GM19468 (cell line): ENCODE measurements around the gene DARS2.
"Not testable (repeated sequence)": the region's sequence is repeated elsewhere in the genome, so short reads cannot be mapped to it uniquely, and the experiment has no call there.

Experiments used
- ATAC-seq: cut with Tn5 transposase; IDR thresholded peaks from one replicate; pipeline ENCODE4 v1.9.1; 2021; ENCODE audit warnings: mild to moderate bottlenecking, moderate library complexity, moderate number of reproducible peaks; ENCODE audit not compliant: unreplicated experiment; ENCODE audit errors: extremely low read depth

The DARS2 gene

GRCh38 chr1:173824315-173825081, at the start of gene DARS2, which contains the start of gene CENPL:
Gene DARS2 (plus strand): TSS chr1:173824673. CDS start chr1:173825230, 557 bp downstream.
Gene CENPL (minus strand): TSS chr1:173824883. CDS start chr1:173811299, 13,584 bp downstream.
- peak; percentile 84 for ATAC-seq

GRCh38 chr1:173775578-173776226, 48.8 kb upstream of the DARS2 start:
- no peak for ATAC-seq

- no peak for ATAC-seq
Observed at GRCh38 chr1:173779936-173780335, 44.5 kb upstream of the DARS2 start.

GRCh38 chr1:173784997-173785396, 39.5 kb upstream of the DARS2 start:
- ATAC-seq: no peak

GRCh38 chr1:173789841-173790240, 34.6 kb upstream of the DARS2 start:
- ATAC-seq: no peak

GRCh38 chr1:173798078-173798477, 26.4 kb upstream of the DARS2 start:
- ATAC-seq: no peak

- ATAC-seq: not testable (repeated sequence)
Observed at GRCh38 chr1:173799995-173800394, 24.5 kb upstream of the DARS2 start.

- no peak for ATAC-seq
Observed at GRCh38 chr1:173802961-173803360, 21.5 kb upstream of the DARS2 start.

GRCh38 chr1:173813654-173814053, 10.8 kb upstream of the DARS2 start:
- ATAC-seq: not testable (repeated sequence)

- ATAC-seq: no peak
Observed at GRCh38 chr1:173818459-173818858, 6.0 kb upstream of the DARS2 start.

- ATAC-seq: no peak
Observed at GRCh38 chr1:173821680-173822079, 2.8 kb upstream of the DARS2 start.

GRCh38 chr1:173823781-173824314, 625 bp upstream of the DARS2 start:
- ATAC-seq: peak; percentile 11

- no peak for ATAC-seq
Observed at GRCh38 chr1:173827611-173828010, 3.1 kb downstream of the DARS2 start.

- no peak for ATAC-seq
Observed at GRCh38 chr1:173832748-173833147, 8.3 kb downstream of the DARS2 start.

- no peak for ATAC-seq
Observed at GRCh38 chr1:173852105-173852504, 27.6 kb downstream of the DARS2 start.

GRCh38 chr1:173853074-173853473, 28.6 kb downstream of the DARS2 start:
- no peak for ATAC-seq

GRCh38 chr1:173856014-173856413, 31.5 kb downstream of the DARS2 start:
- no peak for ATAC-seq

GRCh38 chr1:173856903-173857302, 32.4 kb downstream of the DARS2 start:
- no peak for ATAC-seq

- ATAC-seq: no peak
Observed at GRCh38 chr1:173857363-173857917, 33.0 kb downstream of the DARS2 start.

- ATAC-seq: not testable (repeated sequence)
Observed at GRCh38 chr1:173859547-173859946, 35.1 kb downstream of the DARS2 start.

GRCh38 chr1:173860065-173860464, 35.6 kb downstream of the DARS2 start:
- no peak for ATAC-seq
